Measurements from ENCODE around the gene HAAO.
"Not testable (repeated sequence)": the region's sequence is repeated elsewhere in the genome, so short reads cannot be mapped to it uniquely, and the experiment has no call there.

The HAAO gene

GRCh38 chr2:42748840-42749239 is 43.5 kb downstream of the HAAO start:
- no peak for DNase-seq (ENCODE audit: low spot score)

- no peak for DNase-seq (ENCODE audit: low spot score)
Measured at GRCh38 chr2:42747422-42747821, 45.0 kb downstream of the HAAO start.

GRCh38 chr2:42744545-42745082 is 47.8 kb downstream of the HAAO start:
- DNase-seq (ENCODE audit: low spot score): no peak

GRCh38 chr2:42743659-42743990 is 48.8 kb downstream of the HAAO start:
- no peak for DNase-seq (ENCODE audit: low spot score)

GRCh38 chr2:42742740-42743658 is 49.4 kb downstream of the HAAO start:
- DNase-seq (ENCODE audit: low spot score): peak; percentile 61

GRCh38 chr2:42741140-42741539 is 51.2 kb downstream of the HAAO start:
- DNase-seq (ENCODE audit: low spot score): no peak

- DNase-seq (ENCODE audit: low spot score): no peak
Measured at GRCh38 chr2:42736598-42737322, 55.6 kb downstream of the HAAO start.

- DNase-seq (ENCODE audit: low spot score): no peak
Measured at GRCh38 chr2:42733852-42734251, 58.5 kb downstream of the HAAO start.

GRCh38 chr2:42731316-42731715 is 61.1 kb downstream of the HAAO start:
- not testable (repeated sequence) for DNase-seq (ENCODE audit: low spot score)

- DNase-seq (ENCODE audit: low spot score): no peak
Measured at GRCh38 chr2:42726680-42727079, 65.7 kb downstream of the HAAO start.

- DNase-seq (ENCODE audit: low spot score): peak; percentile 15
Measured at GRCh38 chr2:42725657-42726056, 66.7 kb downstream of the HAAO start.

- DNase-seq (ENCODE audit: low spot score): peak; percentile 20
Measured at GRCh38 chr2:42724886-42725285, 67.5 kb downstream of the HAAO start.

GRCh38 chr2:42723465-42723864 is 68.9 kb downstream of the HAAO start:
- no peak for DNase-seq (ENCODE audit: low spot score)

GRCh38 chr2:42722320-42723190 is 69.8 kb downstream of the HAAO start:
- DNase-seq (ENCODE audit: low spot score): peak; percentile 74

GRCh38 chr2:42721898-42722297 is 70.5 kb downstream of the HAAO start:
- no peak for DNase-seq (ENCODE audit: low spot score)

All from pons (tissue), 1 donor.